PFSK-1 (cell line): ENCODE data around the gene LMF2.

ENCODE experiments used
- POLR2AphosphoS5 ChIP-seq: IDR thresholded peaks from 2 replicates; pipeline ENCODE4 v1.6.1; 2012; ENCODE audit warnings: low read depth, mild to moderate bottlenecking, control low read depth, low read length, moderate library complexity
- TAF1 ChIP-seq: IDR thresholded peaks from 2 replicates; pipeline ENCODE4 v1.6.1; 2012; ENCODE audit warnings: low read length, control low read depth, borderline replicate concordance; ENCODE audit not compliant: insufficient read depth

- no peak for TF ChIP-seq TAF1
- no peak for TF ChIP-seq POLR2AphosphoS5
Observed at GRCh38 chr22:50467341-50467740, 40.2 kb downstream of the LMF2 start.
